K562 (cell line): ENCODE results near the gene PPP1R3C.

Source experiments
- FOXP1 ChIP-seq: sonication (generic); formaldehyde crosslinking; IDR thresholded peaks from 2 replicates; pipeline ENCODE4 v1.8.0; 2022; ENCODE audit warnings: mild to moderate bottlenecking, missing genetic modification reagents
- NELFE ChIP-seq: IDR thresholded peaks from 2 replicates; pipeline ENCODE4 v1.6.1; 2011; ENCODE audit warnings: mild to moderate bottlenecking; ENCODE audit not compliant: insufficient read depth, insufficient read length
- POLR2A ChIP-seq: fragments of 450-650 bp; conservative IDR thresholded peaks from 2 replicates; pipeline ENCODE4 v1.6.1; 2016
- POLR2AphosphoS5 ChIP-seq: IDR thresholded peaks from 2 replicates; pipeline ENCODE4 v1.6.1; 2011; ENCODE audit warnings: mild to moderate bottlenecking, low read depth, low read length, moderate library complexity; ENCODE audit not compliant: control insufficient read depth, insufficient read depth
- RBM22 ChIP-seq: fragments of 200-400 bp; formaldehyde crosslinking; IDR thresholded peaks from 2 replicates; pipeline ENCODE4 v1.6.1; 2018; ENCODE audit warnings: low read length, low read depth; ENCODE audit not compliant: poor library complexity, severe bottlenecking
- SMARCE1 ChIP-seq: fragments of 450-650 bp; IDR thresholded peaks from 2 replicates; pipeline ENCODE4 v1.7.1; 2016; ENCODE audit warnings: mild to moderate bottlenecking
- ZNF143 ChIP-seq: sonication (generic); formaldehyde crosslinking; IDR thresholded peaks from 2 replicates; pipeline ENCODE4 v1.9.0; 2022; ENCODE audit warnings: mild to moderate bottlenecking, missing genetic modification reagents
- ZNF146 ChIP-seq: IDR thresholded peaks from one replicate; pipeline ENCODE4 v1.6.1; 2018; ENCODE audit warnings: missing compliant biosample characterization; ENCODE audit not compliant: unreplicated experiment
- TF ChIP-seq, protein P1 (sequence below): sonication (generic); formaldehyde crosslinking; IDR thresholded peaks from 2 replicates; pipeline ENCODE4 v1.9.0; 2022; ENCODE audit warnings: mild to moderate bottlenecking, missing genetic modification reagents
- TF ChIP-seq, protein P2 (sequence below): fragments of 250-450 bp; sonication (Bioruptor Pico); IDR thresholded peaks from 2 replicates; pipeline ENCODE4 v1.8.0; 2022; ENCODE audit warnings: moderate library complexity, mild to moderate bottlenecking, inconsistent platforms
- TF ChIP-seq, protein P3 (sequence below), 3 experiments: IDR thresholded peaks in 2 of 3; conservative IDR thresholded peaks in 1 of 3; 2 replicates each; pipeline ENCODE4 v1.5.1; 2011 to 2012; ENCODE audit warnings: low read length in 3 of 3, mild to moderate bottlenecking in 3 of 3, control low read depth in 2 of 3, improper control_type of control experiment in 1 of 3, inconsistent platforms in 1 of 3, low read depth in 1 of 3, mixed read lengths in 1 of 3, moderate library complexity in 1 of 3; ENCODE audit not compliant: insufficient read depth in 2 of 3
- TF ChIP-seq, protein P4 (sequence below): fragments of 450-650 bp; IDR thresholded peaks from 2 replicates; pipeline ENCODE4 v1.6.1; 2016; ENCODE audit warnings: borderline replicate concordance
- TF ChIP-seq, protein P5 (sequence below): fragments of 450-650 bp; conservative IDR thresholded peaks from 2 replicates; pipeline ENCODE4 v1.6.1; 2016; ENCODE audit warnings: missing genetic modification characterization, low read depth, mild to moderate bottlenecking, missing compliant biosample characterization, moderate library complexity

DNA sequence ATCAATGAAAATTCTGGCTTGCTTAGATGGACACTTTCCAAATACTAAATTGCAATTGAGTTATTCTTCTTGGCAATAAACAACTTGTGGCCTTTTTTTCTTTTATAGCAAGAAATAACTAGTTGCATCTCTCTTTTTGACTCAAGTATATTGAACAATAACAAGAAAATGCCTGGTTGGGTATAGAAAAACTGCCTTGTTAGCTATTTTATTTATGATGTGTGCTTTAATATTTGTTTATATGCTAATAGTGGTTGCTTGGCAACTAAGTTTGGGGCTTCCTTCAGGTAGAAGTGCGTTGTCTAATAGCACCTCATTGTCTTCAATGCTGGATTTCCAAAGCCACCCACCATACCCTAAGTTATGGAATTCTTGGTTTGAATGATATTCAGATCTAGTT is 30.1 kb upstream of the PPP1R3C start:
- TF ChIP-seq RBM22 (no peak), POLR2AphosphoS5 (no peak), SMARCE1 (no peak), POLR2A (no peak), NELFE (no peak), ZNF143 (no peak), ZNF146 (CRISPR knock-in tag) (no peak), FOXP1 (no peak)
- TF ChIP-seq, protein P1, sequence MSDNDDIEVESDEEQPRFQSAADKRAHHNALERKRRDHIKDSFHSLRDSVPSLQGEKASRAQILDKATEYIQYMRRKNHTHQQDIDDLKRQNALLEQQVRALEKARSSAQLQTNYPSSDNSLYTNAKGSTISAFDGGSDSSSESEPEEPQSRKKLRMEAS = no peak
- TF ChIP-seq, protein P2, sequence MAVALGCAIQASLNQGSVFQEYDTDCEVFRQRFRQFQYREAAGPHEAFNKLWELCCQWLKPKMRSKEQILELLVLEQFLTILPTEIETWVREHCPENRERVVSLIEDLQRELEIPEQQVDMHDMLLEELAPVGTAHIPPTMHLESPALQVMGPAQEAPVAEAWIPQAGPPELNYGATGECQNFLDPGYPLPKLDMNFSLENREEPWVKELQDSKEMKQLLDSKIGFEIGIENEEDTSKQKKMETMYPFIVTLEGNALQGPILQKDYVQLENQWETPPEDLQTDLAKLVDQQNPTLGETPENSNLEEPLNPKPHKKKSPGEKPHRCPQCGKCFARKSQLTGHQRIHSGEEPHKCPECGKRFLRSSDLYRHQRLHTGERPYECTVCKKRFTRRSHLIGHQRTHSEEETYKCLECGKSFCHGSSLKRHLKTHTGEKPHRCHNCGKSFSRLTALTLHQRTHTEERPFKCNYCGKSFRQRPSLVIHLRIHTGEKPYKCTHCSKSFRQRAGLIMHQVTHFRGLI (CRISPR knock-in tag) = no peak
- TF ChIP-seq, protein P3, sequence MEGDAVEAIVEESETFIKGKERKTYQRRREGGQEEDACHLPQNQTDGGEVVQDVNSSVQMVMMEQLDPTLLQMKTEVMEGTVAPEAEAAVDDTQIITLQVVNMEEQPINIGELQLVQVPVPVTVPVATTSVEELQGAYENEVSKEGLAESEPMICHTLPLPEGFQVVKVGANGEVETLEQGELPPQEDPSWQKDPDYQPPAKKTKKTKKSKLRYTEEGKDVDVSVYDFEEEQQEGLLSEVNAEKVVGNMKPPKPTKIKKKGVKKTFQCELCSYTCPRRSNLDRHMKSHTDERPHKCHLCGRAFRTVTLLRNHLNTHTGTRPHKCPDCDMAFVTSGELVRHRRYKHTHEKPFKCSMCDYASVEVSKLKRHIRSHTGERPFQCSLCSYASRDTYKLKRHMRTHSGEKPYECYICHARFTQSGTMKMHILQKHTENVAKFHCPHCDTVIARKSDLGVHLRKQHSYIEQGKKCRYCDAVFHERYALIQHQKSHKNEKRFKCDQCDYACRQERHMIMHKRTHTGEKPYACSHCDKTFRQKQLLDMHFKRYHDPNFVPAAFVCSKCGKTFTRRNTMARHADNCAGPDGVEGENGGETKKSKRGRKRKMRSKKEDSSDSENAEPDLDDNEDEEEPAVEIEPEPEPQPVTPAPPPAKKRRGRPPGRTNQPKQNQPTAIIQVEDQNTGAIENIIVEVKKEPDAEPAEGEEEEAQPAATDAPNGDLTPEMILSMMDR (IDR thresholded peaks at IDR 0.05 in 2 of 3, conservative IDR thresholded peaks at IDR 0.05 in 1 of 3; ENCODE audit: insufficient read depth in 2 of 3, low read depth in 1 of 3, low read length in 3 of 3) = no peak
- TF ChIP-seq, protein P4, sequence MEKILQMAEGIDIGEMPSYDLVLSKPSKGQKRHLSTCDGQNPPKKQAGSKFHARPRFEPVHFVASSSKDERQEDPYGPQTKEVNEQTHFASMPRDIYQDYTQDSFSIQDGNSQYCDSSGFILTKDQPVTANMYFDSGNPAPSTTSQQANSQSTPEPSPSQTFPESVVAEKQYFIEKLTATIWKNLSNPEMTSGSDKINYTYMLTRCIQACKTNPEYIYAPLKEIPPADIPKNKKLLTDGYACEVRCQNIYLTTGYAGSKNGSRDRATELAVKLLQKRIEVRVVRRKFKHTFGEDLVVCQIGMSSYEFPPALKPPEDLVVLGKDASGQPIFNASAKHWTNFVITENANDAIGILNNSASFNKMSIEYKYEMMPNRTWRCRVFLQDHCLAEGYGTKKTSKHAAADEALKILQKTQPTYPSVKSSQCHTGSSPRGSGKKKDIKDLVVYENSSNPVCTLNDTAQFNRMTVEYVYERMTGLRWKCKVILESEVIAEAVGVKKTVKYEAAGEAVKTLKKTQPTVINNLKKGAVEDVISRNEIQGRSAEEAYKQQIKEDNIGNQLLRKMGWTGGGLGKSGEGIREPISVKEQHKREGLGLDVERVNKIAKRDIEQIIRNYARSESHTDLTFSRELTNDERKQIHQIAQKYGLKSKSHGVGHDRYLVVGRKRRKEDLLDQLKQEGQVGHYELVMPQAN = no peak
- TF ChIP-seq, protein P5, sequence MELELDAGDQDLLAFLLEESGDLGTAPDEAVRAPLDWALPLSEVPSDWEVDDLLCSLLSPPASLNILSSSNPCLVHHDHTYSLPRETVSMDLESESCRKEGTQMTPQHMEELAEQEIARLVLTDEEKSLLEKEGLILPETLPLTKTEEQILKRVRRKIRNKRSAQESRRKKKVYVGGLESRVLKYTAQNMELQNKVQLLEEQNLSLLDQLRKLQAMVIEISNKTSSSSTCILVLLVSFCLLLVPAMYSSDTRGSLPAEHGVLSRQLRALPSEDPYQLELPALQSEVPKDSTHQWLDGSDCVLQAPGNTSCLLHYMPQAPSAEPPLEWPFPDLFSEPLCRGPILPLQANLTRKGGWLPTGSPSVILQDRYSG = no peak
